Stimulated activated effector memory CD8-positive, alpha-beta T cell treated with anti-CD3 and anti-CD28 coated beads, Interleukin-12 subunit alpha, Interleukin-12 subunit beta, amount 100 ng/mL, for 72 hours (primary cell): Measurements from ENCODE around the gene CRAMP1.

Experiments
- ATAC-seq: fragments of 150-1000 bp; cut with Tn5 transposase; 2 replicates; pipeline ENCODE4 v1.10.0; 2021
- DNase-seq, 2 donors: peaks; one replicate each; pipeline ENCODE4 v3.0.0; 2021 to 2022; ENCODE audit warnings: low spot score in 2 of 2
- H3K27ac Mint-ChIP-seq: one replicate; pipeline ENCODE4 v1.8.0; 2022; ENCODE audit warnings: mild to moderate bottlenecking, mixed read lengths
- H3K36me3 Mint-ChIP-seq: one replicate; pipeline ENCODE4 v1.8.0; 2022; ENCODE audit warnings: mild to moderate bottlenecking, mixed read lengths
- H3K4me1 Mint-ChIP-seq: one replicate; pipeline ENCODE4 v1.8.0; 2022; ENCODE audit warnings: mixed read lengths
- H3K4me3 Mint-ChIP-seq: one replicate; pipeline ENCODE4 v1.8.0; 2022; ENCODE audit warnings: mild to moderate bottlenecking, mixed read lengths
- H3K9me3 Mint-ChIP-seq: one replicate; pipeline ENCODE4 v1.8.0; 2022; ENCODE audit warnings: mixed read lengths

The CRAMP1 gene

DNA sequence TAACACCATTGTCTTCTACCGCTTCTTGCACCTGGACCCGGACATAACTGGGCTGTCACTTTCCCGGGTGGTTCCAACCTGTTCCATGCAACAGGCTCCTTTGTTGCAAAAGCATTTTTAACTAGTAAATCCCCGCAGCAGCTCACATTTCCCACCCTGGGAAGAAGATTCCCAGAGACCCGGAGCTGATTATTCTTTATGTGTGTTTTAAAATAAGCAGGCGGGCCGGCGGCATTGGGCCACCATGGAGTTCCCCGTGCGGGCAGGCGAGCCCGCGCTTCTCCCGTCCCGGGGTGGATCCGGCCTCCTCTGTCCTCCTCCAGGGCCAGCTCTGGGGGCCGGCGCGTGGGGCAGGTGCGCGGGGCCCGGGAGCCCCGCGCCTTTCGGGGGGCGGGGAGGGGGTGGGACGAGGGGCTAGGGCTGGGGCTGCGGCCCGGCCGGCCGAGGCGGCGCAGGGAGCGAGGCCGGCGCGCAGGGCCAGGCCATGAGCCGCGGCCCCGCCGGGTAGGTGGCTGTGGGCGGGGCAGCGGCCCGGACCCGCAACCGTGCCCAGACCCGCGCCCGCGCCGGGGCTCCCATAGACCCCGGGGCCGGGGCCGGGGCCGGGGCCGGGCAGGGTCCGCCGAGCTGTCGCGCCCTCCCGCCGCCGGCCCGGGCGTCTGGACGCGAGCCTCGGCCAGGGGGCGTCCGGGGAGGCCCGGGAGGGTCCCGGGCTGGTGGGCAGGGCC lies 1.7 kb downstream of the CRAMP1 start:
- Mint-ChIP-seq H3K27ac (no peak overlapping the region), H3K36me3 (peaks cover 45% of the 10 kb centered on the region), H3K4me1 (peaks cover 41% of the 10 kb centered on the region), H3K4me3 (peak overlapping the region; percentile 85), H3K9me3 (no peaks in the 10 kb centered on the region)
- DNase-seq (peak in 1 of 2 donors; percentile 50), ATAC-seq (no peak)

DNA sequence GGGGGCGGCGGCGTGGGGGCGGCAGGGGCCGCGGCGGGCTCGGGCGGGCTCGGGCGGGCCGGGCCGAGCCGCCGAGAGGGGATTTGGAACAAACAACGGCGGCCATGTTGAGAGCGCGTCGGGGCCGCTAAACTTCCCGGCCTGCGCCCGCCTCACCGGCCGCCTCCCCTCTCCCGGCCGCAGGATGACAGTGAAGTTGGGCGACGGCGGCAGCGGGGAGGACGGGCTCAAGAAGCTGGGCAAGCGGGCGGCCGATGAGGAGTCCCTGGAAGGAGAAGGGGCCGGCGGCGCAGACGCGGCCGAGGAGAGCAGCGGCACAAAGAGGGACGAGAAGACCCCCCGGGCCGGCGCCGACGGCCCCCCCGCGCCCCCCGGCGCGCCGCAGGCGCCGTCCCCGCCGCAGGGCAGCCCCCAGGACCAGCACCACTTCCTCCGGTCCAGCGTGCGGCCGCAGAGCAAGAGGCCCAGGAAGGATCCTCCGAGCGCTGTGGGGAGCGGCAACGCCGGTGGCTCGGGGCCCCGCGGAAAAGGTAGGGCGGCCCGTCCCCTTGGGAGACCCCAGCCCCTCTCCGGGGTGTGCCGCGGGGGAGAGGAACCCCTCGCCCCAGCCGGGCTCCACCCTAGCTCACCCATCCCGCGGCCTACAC lies 2.4 kb downstream of the CRAMP1 start:
- no peaks in the 10 kb centered on the region for H3K9me3 Mint-ChIP-seq
- peak overlapping the region; percentile 85 for H3K4me3 Mint-ChIP-seq
- DNase-seq = peak in 1 of 2 donors; percentile 58
- peaks cover 52% of the 10 kb centered on the region for H3K36me3 Mint-ChIP-seq
- peaks cover 43% of the 10 kb centered on the region for H3K4me1 Mint-ChIP-seq
- ATAC-seq = no peak
- no peak overlapping the region for H3K27ac Mint-ChIP-seq

DNA sequence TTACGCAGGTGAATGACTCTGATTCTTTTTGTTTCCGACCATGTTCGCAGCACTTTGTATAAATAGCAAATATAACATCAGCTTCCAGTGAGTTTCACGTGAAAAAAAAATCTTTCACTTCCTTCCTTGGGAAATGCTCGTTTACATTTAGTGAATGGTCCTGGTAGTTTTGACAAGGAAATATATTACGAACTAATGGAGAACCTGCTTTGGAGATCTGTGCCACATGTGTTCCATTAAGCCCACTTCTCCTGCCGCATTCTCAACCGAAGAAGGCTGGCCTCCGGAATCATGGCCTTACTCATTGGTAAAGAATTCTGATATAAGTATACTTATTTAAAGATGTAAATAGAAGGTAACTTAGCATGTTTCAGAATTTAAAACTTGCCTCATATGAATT lies 3.6 kb downstream of the CRAMP1 start:
- Mint-ChIP-seq H3K4me3 (peak overlapping the region; percentile 85), H3K9me3 (no peaks in the 10 kb centered on the region), H3K36me3 (peaks cover 56% of the 10 kb centered on the region), H3K4me1 (peaks cover 52% of the 10 kb centered on the region), H3K27ac (no peak overlapping the region)
- ATAC-seq (no peak), DNase-seq (no peak)

DNA sequence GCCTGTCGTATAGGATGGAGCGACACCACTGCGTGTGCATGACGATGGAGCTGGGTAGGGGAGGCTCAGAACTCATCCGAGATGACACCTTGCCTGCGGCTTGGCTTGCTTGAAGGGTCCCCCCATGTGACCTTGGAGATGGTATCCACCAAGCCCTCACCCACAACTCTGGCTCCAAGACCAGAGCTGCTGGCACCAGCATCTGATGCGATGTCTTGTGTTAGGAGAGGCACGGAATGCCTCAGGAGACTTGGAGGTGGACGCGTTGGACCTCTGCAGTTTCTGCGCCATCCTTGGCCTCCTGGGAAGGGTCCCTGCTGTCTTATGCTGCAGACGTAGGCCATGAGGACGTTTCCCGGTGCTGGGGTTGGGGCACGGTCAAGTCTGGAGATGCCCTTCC lies 7.8 kb downstream of the CRAMP1 start:
- DNase-seq = no peak
- Mint-ChIP-seq H3K4me1 (peaks cover 41% of the 10 kb centered on the region), H3K9me3 (no peaks in the 10 kb centered on the region), H3K36me3 (peaks cover 61% of the 10 kb centered on the region), H3K4me3 (peak overlapping the region; percentile 13), H3K27ac (peak overlapping the region; percentile 50)
- ATAC-seq = no peak

DNA sequence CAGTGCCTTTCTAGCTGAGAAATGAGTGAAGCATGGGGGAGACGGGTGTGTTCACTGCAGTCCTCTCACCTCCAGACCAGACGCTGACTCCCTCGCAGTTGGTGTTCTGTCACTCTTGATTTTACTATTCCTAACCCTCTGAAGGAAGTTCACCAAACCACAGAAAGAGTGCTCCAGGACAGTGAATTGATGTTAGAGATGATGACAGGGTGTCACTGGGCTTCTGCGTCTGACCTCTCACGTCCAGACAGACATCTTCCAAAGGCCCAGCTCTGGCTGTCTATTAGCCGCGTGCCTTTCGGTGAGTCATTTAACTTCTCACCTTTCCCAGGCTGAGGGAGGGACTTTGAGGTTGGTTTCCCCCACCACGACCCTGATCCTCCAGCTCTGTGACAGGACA lies 8.2 kb downstream of the CRAMP1 start:
- peaks cover 36% of the 10 kb centered on the region for H3K4me1 Mint-ChIP-seq
- no peak overlapping the region for H3K27ac Mint-ChIP-seq
- peak; percentile 98 for ATAC-seq
- no peaks in the 10 kb centered on the region for H3K9me3 Mint-ChIP-seq
- peaks cover 57% of the 10 kb centered on the region for H3K36me3 Mint-ChIP-seq
- H3K4me3 Mint-ChIP-seq = peak overlapping the region; percentile 13
- DNase-seq = peak; percentile 11 to 73

DNA sequence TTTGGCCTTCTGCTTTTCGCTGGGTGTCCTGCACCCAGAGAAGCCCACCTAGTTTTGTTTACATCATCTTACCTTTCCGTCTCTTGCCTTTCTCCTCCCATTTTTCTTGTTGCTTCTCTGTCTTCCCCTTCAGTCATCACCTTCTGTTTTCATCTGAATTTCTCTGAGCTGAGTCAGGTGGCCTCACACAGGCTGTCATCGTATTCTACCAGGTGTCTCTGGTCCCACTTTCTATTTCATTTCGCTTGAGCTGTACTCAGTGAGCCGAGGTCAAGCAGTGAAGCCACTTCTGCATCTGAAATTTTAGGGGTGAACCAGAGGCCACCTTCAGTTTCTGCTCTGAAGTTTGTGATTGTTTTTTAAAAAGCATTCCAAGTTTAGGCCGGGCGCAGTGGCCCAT lies 9.7 kb downstream of the CRAMP1 start:
- no peak overlapping the region for H3K4me3 Mint-ChIP-seq
- H3K4me1 Mint-ChIP-seq = peaks cover 40% of the 10 kb centered on the region
- peaks cover 53% of the 10 kb centered on the region for H3K36me3 Mint-ChIP-seq
- DNase-seq = no peak
- H3K27ac Mint-ChIP-seq = no peak overlapping the region
- no peaks in the 10 kb centered on the region for H3K9me3 Mint-ChIP-seq
- ATAC-seq = no peak

DNA sequence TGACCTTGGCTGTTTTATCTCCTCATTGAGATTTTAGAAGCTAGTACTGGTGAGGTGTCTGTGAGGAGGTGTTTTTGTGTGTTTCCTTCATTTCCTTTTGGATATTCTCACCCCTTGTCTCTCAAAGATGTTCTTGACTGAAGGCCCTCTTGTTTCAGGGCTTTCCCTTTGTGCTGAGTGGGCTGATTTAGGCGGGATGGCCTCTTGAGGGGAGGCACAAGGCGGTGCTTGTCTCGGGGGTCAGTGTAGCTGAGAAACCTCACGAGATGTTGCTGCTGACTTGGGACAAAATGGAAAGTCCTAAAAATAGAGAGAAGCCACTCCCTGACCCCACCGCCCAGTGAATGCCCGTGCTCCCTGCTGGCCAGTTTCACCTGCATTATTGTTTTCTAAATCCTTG lies 14.2 kb downstream of the CRAMP1 start:
- H3K4me1 Mint-ChIP-seq = peaks cover 36% of the 10 kb centered on the region

DNA sequence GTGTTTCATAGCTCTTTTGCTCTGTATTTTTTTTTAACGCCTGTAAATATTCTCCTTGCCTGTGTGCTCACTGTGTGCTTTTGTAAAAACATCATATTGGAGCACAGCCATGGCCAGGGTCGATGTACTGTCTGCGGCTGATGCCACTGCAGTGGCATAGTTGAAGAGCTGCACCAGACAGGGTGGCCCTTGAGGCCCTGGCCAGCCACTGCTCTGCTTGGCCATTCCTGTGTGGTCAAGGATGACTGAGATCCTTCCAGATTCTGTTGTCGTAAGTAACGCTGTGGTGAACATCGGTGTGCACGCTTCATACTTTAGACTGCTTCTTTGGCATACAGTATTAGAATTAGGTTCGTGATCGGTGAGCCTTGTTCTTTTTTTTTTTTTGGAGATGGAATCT lies 14.6 kb downstream of the CRAMP1 start:
- peaks cover 19% of the 10 kb centered on the region for H3K36me3 Mint-ChIP-seq
- peaks cover 32% of the 10 kb centered on the region for H3K4me1 Mint-ChIP-seq
- no peak overlapping the region for H3K4me3 Mint-ChIP-seq
- H3K9me3 Mint-ChIP-seq = no peaks in the 10 kb centered on the region
- ATAC-seq (no peak), DNase-seq (no peak)
- H3K27ac Mint-ChIP-seq = peak overlapping the region; percentile 17

More for the DNA sequence above, 14.2 kb downstream of the CRAMP1 start:
- Mint-ChIP-seq H3K4me3 (no peak overlapping the region), H3K36me3 (peaks cover 20% of the 10 kb centered on the region), H3K9me3 (no peaks in the 10 kb centered on the region), H3K27ac (peak overlapping the region; percentile 17)
- no peak for ATAC-seq
- DNase-seq = no peak

DNA sequence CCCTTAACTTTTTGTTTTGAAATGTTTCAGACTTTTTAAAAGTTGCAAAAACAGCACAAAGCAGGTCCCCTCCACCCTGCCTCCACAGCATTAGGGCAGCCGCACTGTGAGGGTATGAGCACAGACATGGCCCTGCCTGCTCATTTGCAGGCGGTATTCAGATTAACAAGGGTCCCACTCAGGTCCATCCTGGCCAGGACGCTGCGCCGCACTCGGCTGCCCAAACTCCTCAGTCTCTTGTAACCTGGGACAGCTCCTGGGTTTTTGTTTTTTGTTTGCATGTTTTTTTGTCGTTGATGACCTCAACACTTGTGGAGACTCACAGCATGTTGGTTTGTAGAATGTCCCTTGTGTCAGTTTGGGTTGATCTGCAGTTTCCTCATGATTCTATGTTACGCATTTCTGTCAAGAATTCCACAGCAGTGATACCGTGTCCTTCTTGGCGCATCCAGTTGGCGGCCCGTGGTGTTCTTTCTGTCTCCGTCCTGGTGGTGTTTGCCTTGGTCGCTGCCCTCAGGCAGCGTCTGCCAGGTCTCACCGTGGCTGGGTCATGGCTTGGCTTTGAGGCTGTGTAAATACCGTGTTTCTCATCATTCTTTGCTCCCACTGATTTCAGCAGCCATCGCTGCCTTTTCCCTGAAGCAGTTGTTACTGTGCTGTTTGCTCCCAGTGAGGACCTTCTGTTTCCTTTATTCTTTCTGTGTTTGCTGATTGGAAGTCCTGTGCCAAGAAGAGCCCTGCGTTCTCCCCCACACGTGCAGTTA lies 18.5 kb downstream of the CRAMP1 start:
- ATAC-seq = no peak
- Mint-ChIP-seq H3K4me1 (peaks cover 38% of the 10 kb centered on the region), H3K9me3 (no peaks in the 10 kb centered on the region), H3K4me3 (no peak overlapping the region), H3K27ac (peak overlapping the region; percentile 7), H3K36me3 (peaks cover 26% of the 10 kb centered on the region)
- no peak for DNase-seq

DNA sequence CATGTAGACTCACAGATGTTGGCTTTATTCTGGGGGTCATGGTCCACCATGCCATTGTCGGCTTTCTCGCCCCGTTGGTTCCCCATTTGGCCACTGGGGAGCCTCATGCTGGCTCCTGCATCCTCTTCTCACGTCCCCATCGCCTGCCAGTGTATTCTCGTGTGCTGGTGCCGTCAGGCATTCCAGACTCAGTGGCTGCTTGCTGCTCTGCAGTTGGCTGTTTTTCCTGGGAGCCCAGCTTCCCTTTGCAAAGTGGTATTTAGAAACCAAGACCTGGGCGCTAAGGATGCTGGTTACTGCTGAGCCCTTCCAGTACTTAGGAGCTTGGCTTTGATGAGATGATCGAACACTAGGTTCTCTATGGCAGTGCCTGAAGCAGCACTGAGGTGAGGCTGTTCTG lies 19.1 kb downstream of the CRAMP1 start:
- H3K4me1 Mint-ChIP-seq = peaks cover 38% of the 10 kb centered on the region
- H3K9me3 Mint-ChIP-seq = no peaks in the 10 kb centered on the region
- peaks cover 20% of the 10 kb centered on the region for H3K36me3 Mint-ChIP-seq
- no peak for ATAC-seq
- no peak overlapping the region for H3K4me3 Mint-ChIP-seq
- H3K27ac Mint-ChIP-seq = no peak overlapping the region
- no peak for DNase-seq

DNA sequence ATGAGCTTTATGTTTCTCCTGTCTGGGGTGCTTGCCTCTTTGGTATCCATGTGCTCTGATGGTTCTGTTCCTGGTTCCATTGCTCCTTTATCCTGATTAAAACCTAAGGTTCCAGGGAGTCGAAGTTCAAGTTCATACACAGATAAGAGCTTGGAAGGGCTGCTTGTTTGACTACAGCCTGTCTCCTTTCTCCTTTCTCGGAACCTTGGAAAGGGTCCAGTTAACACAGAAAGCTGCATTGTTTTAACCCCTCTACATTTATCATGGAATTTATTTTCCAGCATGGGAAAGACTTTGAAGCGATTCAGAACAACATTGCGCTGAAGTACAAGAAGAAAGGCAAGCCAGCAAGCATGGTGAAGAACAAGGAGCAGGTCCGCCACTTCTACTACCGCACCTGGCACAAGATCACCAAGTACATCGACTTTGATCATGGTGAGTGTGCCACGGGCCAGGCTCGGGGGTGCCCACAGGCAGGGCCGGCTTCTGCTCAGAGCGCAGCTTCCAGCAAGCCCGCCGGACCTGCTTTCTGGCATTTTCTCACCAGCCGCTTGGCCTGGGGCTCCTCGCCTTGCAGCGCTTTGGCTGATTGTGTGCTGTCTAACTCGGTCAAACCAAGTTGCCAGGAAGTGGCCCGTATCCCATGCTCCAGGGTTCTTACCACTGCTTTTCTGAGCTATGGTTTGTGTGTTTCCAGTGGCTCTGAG lies 19.9 kb downstream of the CRAMP1 start:
- Mint-ChIP-seq H3K27ac (no peak overlapping the region), H3K36me3 (peaks cover 16% of the 10 kb centered on the region), H3K4me3 (no peak overlapping the region), H3K9me3 (no peaks in the 10 kb centered on the region), H3K4me1 (peaks cover 32% of the 10 kb centered on the region)
- no peak for ATAC-seq
- no peak for DNase-seq

DNA sequence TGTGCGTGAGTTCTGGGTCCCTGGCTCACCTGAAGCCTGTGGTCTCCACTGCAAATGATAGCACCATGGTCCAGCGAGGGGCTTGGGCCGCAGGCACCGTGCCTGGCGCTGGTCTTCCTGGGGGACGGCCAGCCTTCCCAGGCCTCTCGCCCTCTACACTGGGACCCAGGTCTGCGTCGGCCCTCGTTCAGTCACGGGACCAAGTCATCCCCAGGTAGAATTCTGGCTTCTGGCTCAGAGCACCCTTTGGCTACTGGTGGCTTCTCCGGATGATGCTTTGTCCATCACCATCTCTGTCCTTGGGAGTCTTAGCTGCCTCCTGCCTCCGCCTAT lies 20.4 kb downstream of the CRAMP1 start:
- peaks cover 32% of the 10 kb centered on the region for H3K4me1 Mint-ChIP-seq
- H3K36me3 Mint-ChIP-seq = peaks cover 16% of the 10 kb centered on the region
- ATAC-seq = no peak
- no peak overlapping the region for H3K4me3 Mint-ChIP-seq
- no peaks in the 10 kb centered on the region for H3K9me3 Mint-ChIP-seq
- H3K27ac Mint-ChIP-seq = no peak overlapping the region
- no peak for DNase-seq

DNA sequence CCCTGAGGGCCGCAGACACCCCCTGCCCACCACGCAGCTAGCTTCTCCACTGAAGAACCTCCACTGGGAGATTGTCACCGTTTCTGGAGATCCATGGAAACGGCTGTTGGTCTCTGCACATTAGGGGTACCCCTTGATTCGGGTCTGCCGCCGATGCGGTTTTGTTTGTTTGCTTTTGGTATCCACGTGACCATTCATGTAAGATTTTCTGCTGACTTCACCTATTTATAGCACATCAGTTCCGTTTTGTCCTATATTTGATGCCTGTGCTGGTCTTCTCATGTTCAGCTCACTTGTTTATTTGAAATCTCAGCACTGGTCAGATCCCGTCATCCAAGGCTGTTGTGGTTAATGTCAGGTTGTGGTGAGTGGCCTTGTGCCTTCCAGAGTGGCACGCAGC lies 21.1 kb downstream of the CRAMP1 start:
- H3K4me1 Mint-ChIP-seq = peaks cover 32% of the 10 kb centered on the region
- H3K27ac Mint-ChIP-seq = no peak overlapping the region
- no peaks in the 10 kb centered on the region for H3K9me3 Mint-ChIP-seq
- H3K4me3 Mint-ChIP-seq = no peak overlapping the region
- ATAC-seq (no peak), DNase-seq (no peak)
- H3K36me3 Mint-ChIP-seq = peaks cover 22% of the 10 kb centered on the region

DNA sequence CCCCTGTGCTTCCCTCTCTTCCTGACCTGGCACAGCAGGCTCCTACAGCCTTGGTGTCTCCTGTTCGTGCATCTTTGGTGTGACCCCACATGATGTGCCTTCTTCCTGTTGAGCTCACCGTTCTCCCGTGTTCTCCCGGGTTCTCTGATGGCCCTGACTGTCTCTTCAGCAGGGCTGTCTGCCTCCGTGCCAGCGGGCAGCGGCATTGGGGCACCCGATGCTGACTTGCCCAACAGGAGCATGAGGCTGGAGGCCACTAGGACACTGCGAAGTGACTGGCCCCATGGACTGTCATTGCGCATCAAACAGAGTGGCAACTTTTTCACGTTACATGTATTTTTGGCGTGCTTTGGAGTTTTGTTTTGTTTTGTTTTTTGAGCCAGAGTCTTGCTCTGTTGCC lies 22.4 kb downstream of the CRAMP1 start:
- Mint-ChIP-seq H3K4me3 (no peak overlapping the region), H3K4me1 (peaks cover 28% of the 10 kb centered on the region), H3K9me3 (no peaks in the 10 kb centered on the region), H3K36me3 (peaks cover 34% of the 10 kb centered on the region), H3K27ac (no peak overlapping the region)
- DNase-seq (no peak), ATAC-seq (no peak)

DNA sequence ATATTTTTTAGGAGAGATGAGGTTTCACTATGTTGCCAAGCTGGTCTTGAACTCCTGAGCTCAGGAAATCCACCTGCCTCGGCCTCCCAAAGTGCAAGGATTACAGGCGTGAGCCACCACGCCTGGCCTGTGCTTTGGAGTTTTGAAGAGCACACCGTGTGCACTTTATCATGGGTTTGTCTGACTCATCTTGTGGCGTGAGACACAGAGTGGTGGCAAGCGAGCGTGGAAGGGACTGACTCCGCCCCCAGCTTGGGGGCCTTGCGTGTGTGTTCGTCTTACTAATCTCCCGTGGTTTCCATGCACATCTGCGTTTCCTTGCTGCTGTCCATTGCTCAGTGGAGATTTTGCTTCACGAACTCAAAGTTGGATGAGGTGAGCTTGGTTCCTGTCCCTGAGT lies 22.9 kb downstream of the CRAMP1 start:
- Mint-ChIP-seq H3K4me1 (peaks cover 23% of the 10 kb centered on the region), H3K36me3 (peaks cover 40% of the 10 kb centered on the region), H3K27ac (no peak overlapping the region), H3K9me3 (no peaks in the 10 kb centered on the region), H3K4me3 (no peak overlapping the region)
- no peak for DNase-seq
- ATAC-seq = peak; percentile 75
